ENCODE measurements around the gene NOL4L. TPM values are rescaled to one million over a fixed set of nuclear protein-coding genes. Genes with fewer than 3 reads are reported as not detected.

NOL4L gene
- total and polyA plus RNA-seq, 2 donors (not counting 3 experiments of a cell fraction or from before 2014, with no cell fraction given): 55.2 to 79.6 TPM

GRCh38 chr20:32577657-32578056, 7.5 kb downstream of the NOL4L start:
- BruUV-seq (replicated peaks): no TSS peak
- Histone ChIP-seq H3K9me1 (replicated peaks; ENCODE audit: control insufficient read depth, extremely low read depth, insufficient read depth, low read length) (no peaks in the 10 kb centered on the region), H3K4me3 (replicated peaks in 1 of 3; ENCODE audit: insufficient read depth in 1 of 3, low read depth in 1 of 3, low read length in 3 of 3) (no peak overlapping the region), H3K79me2 (ENCODE audit: control insufficient read depth, insufficient read depth, low read length) (no peaks in the 10 kb centered on the region), H3K27ac (ENCODE audit: insufficient read depth, low read depth, low read length) (no peak overlapping the region), H3K9ac (replicated peaks; ENCODE audit: extremely low read depth, insufficient read depth, low read length) (no peak overlapping the region), H4K20me1 (replicated peaks; ENCODE audit: control insufficient read depth, extremely low read depth, insufficient read depth, low read length) (no peaks in the 10 kb centered on the region), H3K4me1 (ENCODE audit: control insufficient read depth, extremely low read depth, insufficient read depth, low read length) (peaks cover 3% of the 10 kb centered on the region), H2AFZ (ENCODE audit: low read depth, low read length) (no peak overlapping the region), H3K4me2 (ENCODE audit: insufficient read depth, low read length) (no peak overlapping the region), H3K9me3 (replicated peaks; ENCODE audit: control insufficient read depth, insufficient read depth, low read length) (no peaks in the 10 kb centered on the region), H3K27me3 (ENCODE audit: control insufficient read depth in 2 of 2, insufficient read depth in 2 of 2, low read length in 2 of 2) (no peaks in the 10 kb centered on the region), H3K36me3 (ENCODE audit: control insufficient read depth in 2 of 2, extremely low read depth in 1 of 2, insufficient read depth in 2 of 2, low read length in 2 of 2) (no peaks in the 10 kb centered on the region)
- POLR2A ChIA-PET: no interaction called here
- intact Hi-C loops (cut with micrococcal nuclease): no loop called here
- dilution Hi-C loops (cut with MboI; ENCODE audit: extremely low pct_ligation_motif_present, low sequenced_read_pairs): no loop called here
- DNase-seq (ENCODE audit: low read depth, low spot score): no peak
- TF ChIP-seq GATA2 (IDR thresholded peaks at IDR 0.05; ENCODE audit: insufficient read depth, insufficient read length, low read depth, low read length) (no peak), POLR2AphosphoS5 (IDR thresholded peaks at IDR 0.05; ENCODE audit: insufficient read depth, low read depth, low read length) (no peak), EZH2 (IDR thresholded peaks at IDR 0.05; ENCODE audit: borderline replicate concordance, low read depth, low read length, severe bottlenecking) (no peak), CTCF (IDR thresholded peaks at IDR 0.05; ENCODE audit: extremely low read depth in 1 of 2, insufficient read depth in 1 of 2, low read depth in 1 of 2, low read length in 2 of 2) (no peak), POLR2A (IDR thresholded peaks at IDR 0.05; ENCODE audit: low read depth, low read length) (no peak), MYC (IDR thresholded peaks at IDR 0.05; ENCODE audit: low read depth, low read length) (no peak), JUN (IDR thresholded peaks at IDR 0.05; ENCODE audit: borderline replicate concordance, insufficient read depth, insufficient read length, low read depth) (no peak)
- TF ChIP-seq, protein P1, sequence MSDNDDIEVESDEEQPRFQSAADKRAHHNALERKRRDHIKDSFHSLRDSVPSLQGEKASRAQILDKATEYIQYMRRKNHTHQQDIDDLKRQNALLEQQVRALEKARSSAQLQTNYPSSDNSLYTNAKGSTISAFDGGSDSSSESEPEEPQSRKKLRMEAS (IDR thresholded peaks at IDR 0.05; ENCODE audit: insufficient read depth, insufficient read length): no peak
- CTCF ChIA-PET: no interaction called here
- FAIRE-seq: no peak

All from endothelial cell of umbilical vein (primary cell).